ENCODE data around the gene GGA1.
"Not testable (repeated sequence)": the region's sequence is repeated elsewhere in the genome, so short reads cannot be mapped to it uniquely, and the experiment has no call there.

Gene GGA1

GRCh38 chr22:37607010-37607934 lies 1.4 kb upstream of the GGA1 start:
- peak; percentile 86 for DNase-seq (ENCODE audit: extremely low spot score)
- peak; percentile 99 for TF ChIP-seq CTCF (IDR thresholded peaks at IDR 0.05; ENCODE audit: control extremely low read depth, extremely low read depth, low read depth, missing control alignments)
- POLR2A ChIA-PET, result interaction anchor here (0.7 to 1.7 kb wide), 8 partner anchors 15 to 74 kb away, joined by 3 to 10 read pairs (median 4); partner anchors contain the start of genes LGALS1 and PDXP
- CTCF ChIA-PET, result interaction anchor here (0.6 to 12.9 kb wide), 49 partner anchors 9 to 358 kb away, joined by 3 to 190 read pairs (median 4); partner anchors contain the start of genes MFNG and NOL12

GRCh38 chr22:37607935-37608476 lies 628 bp upstream of the GGA1 start:
- TF ChIP-seq CTCF (IDR thresholded peaks at IDR 0.05; ENCODE audit: control extremely low read depth, extremely low read depth, low read depth, missing control alignments), result no peak
- DNase-seq (ENCODE audit: extremely low spot score), result no peak
- CTCF ChIA-PET, result interaction anchor here (1.0 to 12.9 kb wide), 22 partner anchors 8 to 302 kb away, joined by 3 to 190 read pairs (median 7); partner anchors contain the start of gene NOL12
- POLR2A ChIA-PET, result interaction anchor here (0.6 to 1.7 kb wide), 8 partner anchors 16 to 73 kb away, joined by 3 to 10 read pairs (median 5); partner anchors contain the start of genes LGALS1 and PDXP

GRCh38 chr22:37609240-37610152 lies 862 bp downstream of the GGA1 start:
- POLR2A ChIA-PET, result interaction anchor here (0.7 to 1.4 kb wide), 3 partner anchors 9 to 123 kb away, joined by 3 to 9 read pairs (median 4); partner anchors contain the start of gene PDXP
- CTCF ChIA-PET, result interaction anchor here (0.8 to 12.9 kb wide), 14 partner anchors 9 to 303 kb away, joined by 3 to 190 read pairs (median 18); partner anchors contain the start of gene NOL12
- TF ChIP-seq CTCF (IDR thresholded peaks at IDR 0.05; ENCODE audit: control extremely low read depth, extremely low read depth, low read depth, missing control alignments), result no peak
- DNase-seq (ENCODE audit: extremely low spot score), result peak; percentile 42

- DNase-seq (ENCODE audit: extremely low spot score), result not testable (repeated sequence)
- ChIA-PET CTCF (interaction anchor here (1.2 to 12.9 kb wide), 6 partner anchors 9 to 73 kb away, joined by 3 to 190 read pairs (median 37); partner anchors contain the start of gene NOL12), POLR2A (interaction anchor here (0.7 kb wide), 1 partner anchor 8 kb away, joined by 4 read pairs; no protein-coding TSS in a partner anchor)
Measured at GRCh38 chr22:37610153-37610475, 1.5 kb downstream of the GGA1 start.

GRCh38 chr22:37610480-37611129 lies 2.0 kb downstream of the GGA1 start:
- ChIA-PET CTCF (interaction anchor here (1.9 to 12.9 kb wide), 5 partner anchors 8 to 72 kb away, joined by 8 to 190 read pairs (median 62); partner anchors contain the start of gene NOL12), POLR2A (interaction anchor here (0.7 kb wide), 1 partner anchor 8 kb away, joined by 4 read pairs; no protein-coding TSS in a partner anchor)
- no peak for TF ChIP-seq CTCF (IDR thresholded peaks at IDR 0.05; ENCODE audit: control extremely low read depth, extremely low read depth, low read depth, missing control alignments)
- DNase-seq (ENCODE audit: extremely low spot score), result no peak

GRCh38 chr22:37611207-37611606 lies 2.6 kb downstream of the GGA1 start:
- ChIA-PET CTCF (interaction anchor here (2.1 to 12.9 kb wide), 4 partner anchors 10 to 21 kb away, joined by 7 to 190 read pairs (median 92); no protein-coding TSS in a partner anchor), POLR2A (no interaction called here)

More at GRCh38 chr22:37611207-37611606, 2.6 kb downstream of the GGA1 start:
- no peak for TF ChIP-seq CTCF (IDR thresholded peaks at IDR 0.05; ENCODE audit: control extremely low read depth, extremely low read depth, low read depth, missing control alignments)
- no peak for DNase-seq (ENCODE audit: extremely low spot score)
